ENCODE measurements around the gene DICER1.
"Not testable (repeated sequence)": the region's sequence is repeated elsewhere in the genome, so short reads cannot be mapped to it uniquely, and the experiment has no call there.

DICER1 gene

GRCh38 chr14:95150910-95151309, 6.4 kb downstream of the DICER1 start:
- no peak for DNase-seq (ENCODE audit: low spot score)

GRCh38 chr14:95149441-95149840, 7.9 kb downstream of the DICER1 start:
- no peak for DNase-seq (ENCODE audit: low spot score)

DNA sequence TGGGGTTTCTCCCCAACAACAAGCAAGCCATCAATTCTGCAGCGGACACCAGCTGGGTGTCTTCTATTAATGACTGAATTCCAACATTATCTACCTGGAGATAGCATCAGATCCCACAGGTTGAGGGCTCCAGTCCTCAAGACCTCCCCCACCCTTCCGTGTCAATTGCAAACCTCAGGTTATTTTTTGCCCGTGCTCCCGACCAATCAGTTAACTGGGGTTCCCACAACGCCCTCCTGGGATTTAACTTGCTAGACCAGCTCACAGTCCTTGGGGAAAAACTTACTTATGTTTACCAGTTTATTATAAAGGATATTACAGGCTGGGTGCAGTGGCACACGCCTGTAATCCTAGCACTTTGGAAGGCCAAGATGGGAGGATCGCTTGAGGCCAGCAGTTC, 9.7 kb downstream of the DICER1 start:
- no peak for DNase-seq (ENCODE audit: low spot score)

DNA sequence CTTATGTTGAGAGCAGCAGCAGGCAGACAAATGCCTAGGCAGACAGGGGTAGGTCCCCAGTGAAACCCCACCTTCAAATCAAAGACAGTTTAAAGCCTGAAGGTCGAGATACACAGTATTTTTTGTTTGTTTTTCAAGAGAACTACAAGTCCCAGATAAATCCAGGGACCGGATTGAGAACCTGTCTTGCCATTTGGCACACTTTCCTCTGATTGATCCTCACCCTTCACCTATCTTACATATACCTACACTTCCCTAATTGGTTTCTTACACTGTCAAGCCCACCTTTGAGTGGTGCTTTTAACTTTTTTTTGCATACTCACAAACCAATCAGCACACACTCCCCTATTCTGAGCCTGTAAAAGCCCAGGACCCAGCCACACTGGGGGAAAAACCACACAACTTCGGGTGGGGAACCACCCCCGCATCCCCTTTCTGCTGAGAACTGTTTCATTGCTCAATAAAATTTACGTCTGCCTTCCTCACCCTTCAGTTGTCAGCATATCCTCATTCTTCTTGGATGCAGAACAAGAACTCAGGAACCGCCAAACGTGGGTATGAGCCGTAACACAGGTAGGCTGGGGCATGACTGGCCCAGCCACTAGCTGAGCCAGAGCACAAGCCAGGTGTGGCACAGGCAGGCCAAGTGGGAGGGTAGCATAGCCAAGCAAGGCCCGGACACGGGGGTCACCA, 11.1 kb downstream of the DICER1 start:
- no peak for DNase-seq (ENCODE audit: low spot score)

DNA sequence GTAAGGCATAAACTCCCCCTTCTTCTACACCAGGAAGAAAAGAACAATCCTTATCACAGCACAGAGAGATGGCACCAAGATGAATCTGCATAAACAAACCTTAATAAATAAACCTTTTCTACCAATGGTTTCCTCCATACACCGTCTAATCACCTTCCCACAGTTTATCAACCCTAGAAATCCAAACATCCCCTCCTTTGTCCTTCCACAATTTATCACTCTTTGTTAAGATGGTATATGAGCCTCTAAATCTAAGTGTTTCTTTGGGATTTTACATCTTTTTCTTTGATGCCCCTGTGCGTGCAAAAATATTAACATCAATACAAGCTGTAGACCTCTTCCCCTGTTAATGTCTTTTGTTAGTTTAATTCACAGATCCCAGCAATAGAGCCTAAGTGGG, 12.5 kb downstream of the DICER1 start:
- no peak for DNase-seq (ENCODE audit: low spot score)

DNA sequence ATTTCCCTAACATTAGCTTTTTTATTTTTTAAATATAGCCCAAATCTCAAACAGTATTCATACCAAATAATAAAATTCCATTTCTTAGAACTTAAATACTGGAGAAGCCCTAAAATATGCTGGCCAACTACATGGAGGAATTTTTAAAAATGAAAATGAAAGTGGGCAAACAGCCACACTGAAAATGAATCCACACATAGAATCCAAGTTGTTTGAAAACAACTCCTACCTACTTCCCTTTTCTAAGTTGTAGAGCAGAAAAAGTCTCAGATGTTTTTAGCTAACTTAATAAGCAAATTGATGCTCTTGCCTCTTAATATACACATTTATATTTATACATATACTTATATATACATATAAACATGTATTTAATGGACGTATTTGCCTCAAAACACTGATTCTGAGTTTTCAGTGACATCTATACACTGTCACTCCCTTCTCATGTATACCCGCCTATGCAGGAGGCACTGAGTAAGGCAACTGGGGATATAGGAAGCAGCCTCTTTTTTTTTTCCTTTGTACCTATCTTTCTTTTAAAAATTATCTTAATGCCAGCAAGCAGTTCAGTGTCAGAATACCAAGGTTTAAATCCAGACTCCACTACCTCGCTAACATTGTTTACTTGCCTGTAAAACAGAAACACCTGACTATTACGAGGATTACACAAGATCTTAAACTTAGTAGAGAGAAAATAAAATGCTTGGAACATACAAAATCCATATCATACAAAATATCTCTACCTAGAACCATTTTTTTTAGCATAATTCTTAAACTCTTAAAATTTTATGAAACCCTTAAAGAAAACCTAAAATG, 13.3 kb downstream of the DICER1 start:
- DNase-seq (ENCODE audit: low spot score) = no peak

GRCh38 chr14:95142208-95142607, 15.1 kb downstream of the DICER1 start:
- DNase-seq (ENCODE audit: low spot score) = no peak

DNA sequence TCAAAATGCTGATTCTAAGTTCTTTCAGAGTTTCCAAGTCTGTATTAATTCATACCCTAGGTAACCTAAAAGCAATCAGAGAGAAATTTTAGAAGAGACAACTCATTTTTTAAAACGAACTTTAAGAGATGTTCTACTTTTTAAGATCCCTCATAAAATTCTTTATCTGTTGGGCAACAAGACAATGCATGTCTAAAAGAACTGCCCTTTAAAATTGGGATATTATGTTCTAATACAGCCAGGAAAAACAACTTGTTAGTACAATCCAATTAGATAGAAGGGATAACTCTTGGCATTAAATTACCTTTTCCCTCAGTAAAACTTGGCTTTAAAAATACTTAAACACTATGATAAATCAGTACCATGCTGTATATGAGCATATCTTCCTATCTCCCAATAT, 15.6 kb downstream of the DICER1 start:
- no peak for DNase-seq (ENCODE audit: low spot score)

DNA sequence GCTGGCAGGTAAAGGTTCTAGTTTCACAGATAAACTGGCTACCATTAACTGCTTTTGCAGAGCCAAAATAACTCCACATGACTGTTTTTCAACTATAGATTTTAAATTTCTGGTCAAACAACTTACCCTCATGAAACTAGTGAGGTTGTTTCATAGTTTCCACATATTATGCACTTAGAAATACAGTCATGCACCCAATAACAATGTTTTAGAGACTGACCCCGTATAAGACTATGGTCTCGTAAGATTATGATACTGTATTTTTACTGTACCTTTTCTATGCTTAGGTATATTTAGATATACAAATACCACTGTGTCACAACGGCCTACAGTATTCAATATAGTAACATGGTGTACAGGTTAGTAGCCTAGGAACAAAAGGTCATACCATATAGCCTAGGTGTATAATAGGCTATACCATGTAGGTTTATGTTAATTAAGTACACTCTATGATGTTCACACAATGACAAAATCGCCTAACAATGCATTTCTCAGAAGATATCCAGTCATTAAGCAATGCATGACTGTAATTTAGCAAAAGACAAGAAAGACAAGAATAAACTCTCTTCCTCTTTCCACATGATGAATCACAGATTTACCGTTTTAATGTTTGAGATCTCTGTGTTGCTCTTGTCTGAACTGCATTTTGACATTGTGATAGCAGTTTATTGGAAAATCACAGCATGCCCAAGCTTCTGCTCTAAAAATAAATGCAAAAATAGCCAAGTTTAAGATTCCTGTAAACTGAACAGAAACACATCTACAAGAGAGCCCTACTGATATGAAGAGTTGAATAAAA, 17.1 kb downstream of the DICER1 start:
- no peak for DNase-seq (ENCODE audit: low spot score)

DNA sequence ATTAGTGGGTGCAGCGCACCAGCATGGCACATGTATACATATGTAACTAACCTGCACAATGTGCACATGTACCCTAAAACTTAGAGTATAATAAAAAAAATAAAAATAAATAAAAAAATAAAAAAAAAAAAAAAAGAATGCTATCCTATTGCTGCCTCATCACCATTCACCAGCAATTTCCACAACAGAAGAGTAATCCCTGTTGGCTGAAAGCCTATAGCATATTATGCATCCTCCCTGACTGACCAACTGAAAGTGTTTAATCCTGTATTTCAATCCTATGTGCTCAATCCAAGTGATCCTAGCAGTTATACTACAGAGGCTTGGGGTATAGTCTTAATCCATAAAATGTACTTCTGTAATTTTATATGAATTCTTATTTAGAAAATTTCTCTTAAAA, 18.5 kb downstream of the DICER1 start:
- no peak for DNase-seq (ENCODE audit: low spot score)

DNA sequence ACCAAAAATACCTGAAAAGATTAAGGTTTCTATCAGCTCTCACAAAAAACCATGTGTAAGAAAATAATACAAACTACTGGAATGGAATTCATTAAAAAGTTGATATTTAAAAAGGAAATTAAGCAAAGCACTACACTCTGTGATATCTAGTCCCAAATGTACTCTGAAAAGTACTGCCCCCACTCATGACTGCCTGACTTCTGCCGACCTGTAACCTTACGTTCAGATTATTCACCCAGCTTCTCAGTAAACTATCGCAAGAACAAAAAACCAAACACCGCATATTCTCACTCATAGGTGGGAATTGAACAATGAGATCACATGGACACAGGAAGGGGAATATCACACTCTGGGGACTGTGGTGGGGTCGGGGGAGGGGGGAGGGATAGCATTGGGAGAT, 18.9 kb downstream of the DICER1 start:
- not testable (repeated sequence) for DNase-seq (ENCODE audit: low spot score)

- no peak for DNase-seq (ENCODE audit: low spot score)
Observed at GRCh38 chr14:95137804-95138167, 19.5 kb downstream of the DICER1 start.

GRCh38 chr14:95137164-95137803, 20.0 kb downstream of the DICER1 start:
- no peak for DNase-seq (ENCODE audit: low spot score)

GRCh38 chr14:95136631-95137030, 20.7 kb downstream of the DICER1 start:
- no peak for DNase-seq (ENCODE audit: low spot score)

DNA sequence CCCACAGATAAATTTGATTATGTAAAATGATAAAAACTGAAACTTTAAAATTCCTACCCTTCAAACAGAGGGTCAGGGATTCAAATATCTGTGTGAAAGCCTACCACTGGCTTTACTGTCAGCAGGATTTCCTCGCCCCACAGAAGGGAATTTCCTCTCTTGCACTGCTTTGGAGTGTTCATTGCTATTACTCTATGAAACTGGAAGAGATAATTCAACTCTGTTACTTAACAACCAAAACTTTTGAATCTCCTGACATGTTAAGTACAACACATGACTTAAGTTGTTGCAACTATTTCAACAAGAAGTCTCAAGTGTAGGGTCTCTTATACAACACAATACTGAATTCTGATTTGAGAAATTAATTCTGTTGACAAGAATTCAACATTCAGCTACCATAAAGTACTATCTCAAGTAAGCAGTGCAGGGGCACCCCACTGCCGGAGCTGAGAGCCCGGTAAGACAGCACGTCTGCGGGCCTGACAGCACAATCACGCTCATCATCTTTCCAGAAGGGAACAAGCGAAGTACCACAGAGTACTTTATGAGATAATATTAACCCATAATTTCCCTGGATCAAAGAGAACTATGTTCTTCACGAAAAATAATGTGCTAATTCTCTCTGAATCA, 22.9 kb downstream of the DICER1 start:
- no peak for DNase-seq (ENCODE audit: low spot score)

DNA sequence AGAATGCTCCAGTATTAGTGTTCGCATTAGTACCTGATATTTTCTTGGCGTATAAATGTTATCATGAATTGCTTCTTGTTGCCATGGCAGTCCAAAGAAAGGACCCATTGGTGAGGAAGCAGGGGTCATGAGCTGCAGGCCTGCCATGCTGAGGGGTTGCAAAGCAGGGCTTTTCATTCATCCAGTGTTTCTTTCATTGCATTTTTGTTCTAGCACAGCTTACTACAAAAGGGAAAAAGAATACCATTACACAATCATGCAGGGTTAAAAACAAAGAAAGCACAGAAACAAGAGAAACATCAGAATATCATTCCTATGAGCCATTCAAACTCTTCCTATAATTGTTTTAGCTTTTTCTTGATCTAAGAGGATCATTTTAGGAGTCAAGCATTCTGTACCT, 24.0 kb downstream of the DICER1 start:
- no peak for DNase-seq (ENCODE audit: low spot score)

GRCh38 chr14:95132760-95133159, 24.6 kb downstream of the DICER1 start:
- no peak for DNase-seq (ENCODE audit: low spot score)

GRCh38 chr14:95130549-95130948, 26.8 kb downstream of the DICER1 start:
- DNase-seq (ENCODE audit: low spot score) = no peak

DNA sequence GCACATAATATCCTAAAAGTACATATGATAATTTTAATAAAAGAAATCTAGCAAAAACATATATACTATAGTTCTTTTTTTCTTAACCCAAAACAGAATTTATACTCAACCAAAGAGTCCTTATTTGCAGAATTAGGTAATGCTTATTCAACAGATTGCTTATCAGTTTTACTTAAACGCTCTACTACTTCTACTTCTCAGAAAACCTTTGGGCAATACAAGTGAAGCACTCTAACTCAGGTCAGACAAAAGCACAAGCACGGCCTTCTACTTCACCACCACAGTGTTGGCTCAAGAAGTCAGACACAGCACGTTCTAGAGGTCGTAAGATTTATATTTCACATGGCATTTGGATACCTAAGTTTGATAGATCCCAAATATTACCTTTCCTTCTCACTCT, 29.2 kb downstream of the DICER1 start:
- no peak for DNase-seq (ENCODE audit: low spot score)

DNA sequence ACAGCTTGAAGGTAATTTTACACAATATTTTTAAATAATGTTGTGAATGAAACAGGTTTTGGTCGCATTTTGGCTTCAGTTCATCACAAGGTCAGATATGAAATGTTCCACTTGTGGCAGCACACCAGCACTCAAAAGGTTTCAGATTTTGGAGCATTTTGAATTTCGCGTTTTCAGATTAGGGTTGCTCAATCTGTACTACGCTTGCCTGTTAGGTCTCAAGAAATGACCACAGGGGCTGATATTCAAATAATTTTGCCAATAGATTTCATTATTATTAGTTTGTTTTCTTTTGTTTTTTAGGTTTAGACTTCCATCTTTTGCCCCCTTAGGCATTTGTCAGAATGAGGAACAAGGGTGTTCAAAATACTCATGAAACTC, 29.8 kb downstream of the DICER1 start:
- no peak for DNase-seq (ENCODE audit: low spot score)

DNA sequence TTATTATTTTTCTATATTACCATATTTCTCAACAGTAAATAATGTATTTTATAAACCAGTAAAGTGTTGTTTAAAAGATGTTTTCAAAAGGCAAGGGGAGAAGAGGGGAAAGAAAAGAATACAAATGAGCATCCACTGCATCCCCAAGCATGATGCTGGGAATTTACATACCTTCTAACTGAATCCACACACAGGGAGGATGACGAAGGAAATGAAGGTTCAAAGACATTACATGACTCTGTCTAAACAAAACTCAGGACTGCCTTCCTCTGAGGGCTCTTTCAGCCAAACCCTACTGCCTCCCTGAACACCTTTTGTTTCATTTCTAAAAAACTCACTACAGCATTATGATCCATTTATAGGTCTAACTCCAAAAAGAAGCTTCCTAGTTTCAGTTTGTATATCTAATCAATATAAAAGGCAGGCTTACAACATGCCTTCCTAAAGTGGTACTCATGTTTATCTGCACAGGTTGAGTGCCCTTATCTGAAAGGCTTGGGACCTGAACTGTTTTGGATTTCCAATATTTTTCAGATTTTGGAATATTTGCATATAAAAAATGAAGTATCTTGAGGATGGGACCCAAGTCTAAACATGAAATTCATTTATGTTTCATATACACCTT, 30.3 kb downstream of the DICER1 start:
- DNase-seq (ENCODE audit: low spot score) = no peak

- no peak for DNase-seq (ENCODE audit: low spot score)
Observed at GRCh38 chr14:95125915-95126314, 31.4 kb downstream of the DICER1 start.

All from RKO (cell line).